Parathyroid adenoma (tissue), 2 donors: ENCODE results near the gene FSIP2.

ENCODE experiments used
- H2AFZ ChIP-seq: fragments of 300-600 bp; sonication (generic); one replicate; pipeline ENCODE4 v1.7.0; 2017; ENCODE audit warnings: antibody characterized with exemption, mild to moderate bottlenecking
- H3K27ac ChIP-seq: fragments of 300-600 bp; sonication (generic); one replicate; pipeline ENCODE4 v1.7.0; 2017
- H3K27me3 ChIP-seq: fragments of 300-600 bp; sonication (generic); one replicate; pipeline ENCODE4 v1.7.0; 2017; ENCODE audit warnings: low read length; ENCODE audit not compliant: control insufficient read depth, insufficient read depth
- H3K36me3 ChIP-seq: fragments of 300-600 bp; sonication (generic); one replicate; pipeline ENCODE4 v1.7.0; 2017; ENCODE audit warnings: low read length; ENCODE audit not compliant: control insufficient read depth, insufficient read depth
- H3K4me1 ChIP-seq: fragments of 300-600 bp; sonication (generic); one replicate; pipeline ENCODE4 v1.7.0; 2017; ENCODE audit warnings: control low read depth
- H3K4me2 ChIP-seq: fragments of 300-600 bp; sonication (generic); one replicate; pipeline ENCODE4 v1.7.0; 2017; ENCODE audit warnings: low read length
- H3K4me3 ChIP-seq: fragments of 300-600 bp; sonication (generic); one replicate; pipeline ENCODE4 v1.7.0; 2017; ENCODE audit warnings: low read depth, low read length
- H3K79me2 ChIP-seq: fragments of 300-600 bp; sonication (generic); one replicate; pipeline ENCODE4 v1.7.0; 2017; ENCODE audit warnings: control low read depth
- H3K9ac ChIP-seq: fragments of 300-600 bp; sonication (generic); one replicate; pipeline ENCODE4 v1.7.0; 2017; ENCODE audit warnings: mild to moderate bottlenecking
- H3K9me3 ChIP-seq: fragments of 300-600 bp; sonication (generic); one replicate; pipeline ENCODE4 v1.7.0; 2017; ENCODE audit warnings: low read length; ENCODE audit not compliant: control insufficient read depth
- TF ChIP-seq, protein P1 (sequence below): fragments of 300-600 bp; sonication (generic); IDR thresholded peaks from one replicate; pipeline ENCODE4 v1.7.0; 2017; ENCODE audit warnings: antibody characterized with exemption, mild to moderate bottlenecking
- donor health status: primary hyperparathyroidism.

The FSIP2 gene, protein sequence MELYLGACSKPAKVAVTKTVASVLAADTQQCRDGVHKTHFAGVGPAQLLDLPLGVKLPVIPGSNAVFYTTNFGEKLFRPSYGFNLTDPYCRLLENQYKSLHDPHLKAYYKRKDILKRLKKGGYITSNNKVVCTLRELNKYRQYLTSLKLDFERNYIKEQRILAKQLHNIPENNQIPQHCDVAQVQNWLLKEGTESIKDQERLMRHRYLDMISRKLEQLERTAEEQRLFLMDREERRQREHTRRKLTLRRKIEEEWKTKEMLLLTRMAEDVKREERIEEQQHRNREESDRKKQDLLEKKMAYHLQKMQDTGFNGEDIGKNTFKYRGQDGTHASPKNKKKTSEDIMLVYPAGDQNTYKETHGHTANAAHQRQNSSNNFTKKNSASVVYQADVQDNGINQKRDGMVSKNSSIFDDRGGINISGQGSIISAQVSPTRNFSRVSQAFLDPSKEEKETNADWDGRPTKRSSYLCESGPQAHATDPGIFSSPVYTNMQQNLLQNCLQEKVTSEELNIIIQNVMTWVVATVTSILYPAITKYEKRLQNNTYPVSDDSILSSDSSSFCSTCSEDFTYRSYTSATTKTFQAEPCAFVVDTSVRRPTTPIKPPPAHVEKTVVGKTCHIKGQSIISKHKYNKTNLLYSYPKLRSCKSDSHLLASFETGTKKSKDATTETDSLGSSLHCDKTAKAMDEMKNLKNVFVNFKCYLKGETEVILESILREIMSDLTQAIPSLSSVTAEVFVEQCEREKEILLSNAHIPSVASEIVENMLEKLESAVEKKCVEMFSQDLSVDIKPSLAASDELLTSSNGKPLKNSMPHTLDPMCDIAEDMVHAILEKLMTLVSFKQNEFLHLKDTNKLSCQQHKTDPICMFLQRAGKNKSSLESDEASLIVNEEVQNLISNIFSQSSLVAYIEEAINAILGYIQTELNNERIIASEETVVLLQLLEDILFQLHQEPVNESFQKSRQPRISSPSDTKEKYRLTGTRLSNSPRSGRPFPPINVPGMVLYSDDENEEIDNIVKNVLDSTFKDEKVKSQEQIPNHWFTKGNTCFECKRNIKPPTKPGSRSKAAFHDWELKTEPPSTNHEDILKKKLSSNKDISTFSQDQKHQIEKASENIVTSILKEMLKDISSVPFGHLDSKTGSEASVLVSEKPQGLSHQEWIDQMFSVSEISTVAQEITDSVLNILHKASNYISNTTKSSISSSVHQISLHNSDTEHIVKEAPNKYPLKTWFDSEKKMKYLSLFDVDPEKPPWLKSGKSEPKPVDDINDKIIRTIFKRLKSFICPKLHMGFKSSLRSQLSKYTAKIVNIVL (N-terminal part only)

DNA sequence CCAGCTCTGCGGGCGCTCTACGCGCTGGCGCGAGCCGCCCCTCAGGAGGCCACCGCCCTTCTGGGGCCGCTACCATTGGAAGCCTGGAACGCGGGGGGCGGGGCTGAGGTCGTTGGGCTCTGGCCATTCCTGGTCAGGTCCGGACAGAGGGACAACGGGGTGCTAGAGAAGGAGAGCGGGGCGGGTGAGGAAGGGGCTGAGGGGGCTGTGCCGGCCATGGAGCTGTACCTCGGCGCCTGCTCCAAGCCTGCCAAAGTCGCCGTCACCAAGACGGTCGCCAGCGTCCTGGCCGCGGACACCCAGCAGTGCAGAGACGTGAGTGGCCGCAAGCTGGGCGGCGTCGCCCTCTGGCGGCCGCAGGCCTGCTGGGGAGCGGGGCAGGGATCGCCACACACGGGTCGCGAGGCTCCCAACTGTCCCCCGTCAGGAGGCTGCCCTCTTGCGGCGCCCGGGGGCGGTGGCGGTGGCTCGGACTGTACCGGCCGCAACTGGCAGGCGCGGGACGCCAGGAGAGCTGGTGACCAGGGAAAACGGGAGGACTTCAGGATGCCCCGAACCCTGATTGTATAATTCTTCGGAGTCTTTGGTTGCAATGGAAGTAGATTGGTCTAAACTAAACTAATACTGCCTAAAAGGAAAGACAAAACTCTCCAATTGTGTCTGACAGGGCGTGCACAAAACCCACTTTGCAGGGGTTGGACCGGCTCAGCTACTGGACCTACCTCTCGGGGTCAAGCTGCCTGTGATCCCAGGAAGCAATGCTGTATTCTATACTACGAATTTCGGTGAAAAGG lies at the start of gene FSIP2:
Gene FSIP2, plus strand, starts transcription at position 126 of the 794 bp plus-strand sequence. Its CDS starts 91 bp downstream, at position 217.
- no peak within 1 kb of the TSS for H3K9ac ChIP-seq
- H3K36me3 ChIP-seq: no peaks in the 10 kb centered on the region
- H3K4me1 ChIP-seq: no peaks in the 10 kb centered on the region
- H3K9me3 ChIP-seq: no peaks in the 10 kb centered on the region
- peak within 1 kb of the TSS; percentile 52 for H3K4me3 ChIP-seq
- peak within 1 kb of the TSS; percentile 63 for H3K4me2 ChIP-seq
- no peak within 1 kb of the TSS for H3K27ac ChIP-seq
- peak within 1 kb of the TSS; percentile 43 for H2AFZ ChIP-seq
- no peaks in the 10 kb centered on the region for H3K27me3 ChIP-seq
- TF ChIP-seq, protein P1, sequence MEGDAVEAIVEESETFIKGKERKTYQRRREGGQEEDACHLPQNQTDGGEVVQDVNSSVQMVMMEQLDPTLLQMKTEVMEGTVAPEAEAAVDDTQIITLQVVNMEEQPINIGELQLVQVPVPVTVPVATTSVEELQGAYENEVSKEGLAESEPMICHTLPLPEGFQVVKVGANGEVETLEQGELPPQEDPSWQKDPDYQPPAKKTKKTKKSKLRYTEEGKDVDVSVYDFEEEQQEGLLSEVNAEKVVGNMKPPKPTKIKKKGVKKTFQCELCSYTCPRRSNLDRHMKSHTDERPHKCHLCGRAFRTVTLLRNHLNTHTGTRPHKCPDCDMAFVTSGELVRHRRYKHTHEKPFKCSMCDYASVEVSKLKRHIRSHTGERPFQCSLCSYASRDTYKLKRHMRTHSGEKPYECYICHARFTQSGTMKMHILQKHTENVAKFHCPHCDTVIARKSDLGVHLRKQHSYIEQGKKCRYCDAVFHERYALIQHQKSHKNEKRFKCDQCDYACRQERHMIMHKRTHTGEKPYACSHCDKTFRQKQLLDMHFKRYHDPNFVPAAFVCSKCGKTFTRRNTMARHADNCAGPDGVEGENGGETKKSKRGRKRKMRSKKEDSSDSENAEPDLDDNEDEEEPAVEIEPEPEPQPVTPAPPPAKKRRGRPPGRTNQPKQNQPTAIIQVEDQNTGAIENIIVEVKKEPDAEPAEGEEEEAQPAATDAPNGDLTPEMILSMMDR: peak; percentile 43
- H3K79me2 ChIP-seq: no peaks in the 10 kb centered on the region

DNA sequence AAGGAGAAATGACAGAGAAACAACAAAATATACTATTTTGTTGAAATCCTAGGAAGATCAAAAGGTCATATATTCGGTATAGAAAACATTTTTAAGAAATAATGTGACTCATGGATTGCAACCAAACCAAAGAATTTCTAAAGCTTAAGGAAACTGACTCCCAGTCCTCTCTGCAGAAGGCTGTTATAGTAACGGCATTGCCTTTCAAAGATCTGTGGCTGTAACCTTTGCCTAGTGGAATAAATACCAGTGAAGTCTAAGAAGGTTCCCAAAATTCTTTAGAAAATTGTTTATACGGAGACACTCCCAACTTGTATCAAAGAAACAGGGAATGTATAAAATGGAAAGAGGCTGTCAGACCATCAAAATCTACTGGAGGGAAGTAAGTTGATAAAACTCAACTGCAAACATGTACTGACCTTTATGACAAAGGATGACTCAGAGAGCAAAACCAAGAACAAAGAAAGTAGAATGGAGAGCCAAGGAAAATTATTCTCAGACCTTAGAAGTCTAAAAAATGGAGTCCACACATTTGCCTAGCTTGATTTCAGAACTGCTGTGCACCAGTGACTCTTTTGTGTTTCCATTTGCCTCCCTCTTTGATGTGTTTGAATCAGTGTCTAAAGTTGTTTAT lies 48.6 kb upstream of the FSIP2 start:
- Histone ChIP-seq H3K4me2 (no peak overlapping the region), H3K4me3 (no peak overlapping the region), H3K79me2 (no peaks in the 10 kb centered on the region), H3K27me3 (no peaks in the 10 kb centered on the region), H3K4me1 (no peaks in the 10 kb centered on the region), H3K27ac (no peak overlapping the region), H3K9ac (no peak overlapping the region), H2AFZ (no peak overlapping the region), H3K36me3 (no peaks in the 10 kb centered on the region), H3K9me3 (no peaks in the 10 kb centered on the region)
- TF ChIP-seq, protein P1: no peak

DNA sequence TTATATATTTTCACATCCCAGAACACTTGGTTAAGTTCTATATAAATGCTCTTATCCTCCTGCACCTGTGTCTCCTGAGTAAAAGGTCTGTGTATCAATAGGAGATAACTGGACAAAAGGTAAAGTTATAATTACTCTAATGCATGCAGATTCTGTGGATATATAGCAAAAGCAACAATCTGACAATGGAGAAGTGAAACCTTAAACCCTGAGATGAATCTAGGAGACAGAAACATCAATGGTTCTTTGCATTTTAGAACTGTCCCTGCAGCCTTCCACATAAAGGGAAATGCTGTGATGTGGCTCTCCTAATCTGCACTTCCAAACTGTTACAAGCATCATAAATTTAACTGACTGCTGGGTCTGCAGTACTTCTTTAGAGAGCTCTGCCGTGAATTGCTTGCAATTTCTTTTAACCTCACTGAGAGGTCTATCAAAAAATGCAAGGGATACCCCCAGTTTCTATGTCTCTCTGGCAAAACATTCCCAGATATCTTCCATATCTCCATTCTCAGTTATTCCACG lies 42.8 kb upstream of the FSIP2 start:
- H3K4me2 ChIP-seq: no peak overlapping the region
- H3K4me1 ChIP-seq: no peaks in the 10 kb centered on the region
- H3K27me3 ChIP-seq: no peaks in the 10 kb centered on the region
- H3K36me3 ChIP-seq: no peaks in the 10 kb centered on the region
- no peaks in the 10 kb centered on the region for H3K9me3 ChIP-seq
- no peak overlapping the region for H3K4me3 ChIP-seq
- no peaks in the 10 kb centered on the region for H3K79me2 ChIP-seq
- H2AFZ ChIP-seq: no peak overlapping the region
- H3K27ac ChIP-seq: no peak overlapping the region
- TF ChIP-seq, protein P1: no peak
- no peak overlapping the region for H3K9ac ChIP-seq

DNA sequence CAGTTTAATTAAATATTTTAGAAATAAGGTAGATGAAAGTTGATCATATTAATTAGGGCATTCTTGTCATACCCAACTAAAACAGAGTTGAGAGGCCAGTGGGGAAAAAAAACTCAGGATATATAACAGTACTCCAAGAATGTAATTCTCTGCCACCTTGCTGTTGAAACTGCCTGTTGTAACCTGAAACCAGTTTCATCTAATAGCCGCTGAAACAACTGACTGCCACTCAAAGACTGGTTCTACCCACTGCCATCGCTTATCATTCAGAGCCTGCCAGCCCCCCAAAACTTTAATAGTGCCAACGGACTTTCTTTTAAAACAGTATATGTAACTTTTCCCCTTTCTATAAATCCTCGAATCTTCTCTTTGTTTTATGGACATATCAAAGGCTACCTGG lies 37.7 kb upstream of the FSIP2 start:
- no peaks in the 10 kb centered on the region for H3K79me2 ChIP-seq
- TF ChIP-seq, protein P1: no peak
- H3K27ac ChIP-seq: no peak overlapping the region
- H3K36me3 ChIP-seq: no peaks in the 10 kb centered on the region
- H2AFZ ChIP-seq: no peak overlapping the region
- H3K9ac ChIP-seq: no peak overlapping the region
- H3K27me3 ChIP-seq: no peaks in the 10 kb centered on the region
- H3K4me2 ChIP-seq: no peak overlapping the region
- H3K4me1 ChIP-seq: no peaks in the 10 kb centered on the region
- no peak overlapping the region for H3K4me3 ChIP-seq
- H3K9me3 ChIP-seq: no peaks in the 10 kb centered on the region
